PC-3 (cell line): Measurements from ENCODE around the gene ECHS1. TPM values are rescaled to one million over a fixed set of nuclear protein-coding genes. Genes with fewer than 3 reads are reported as not detected.
A peak's percentile ranks its signal among the peaks of the same experiment; 100 is the strongest.
"Not testable (repeated sequence)": the region's sequence is repeated elsewhere in the genome, so short reads cannot be mapped to it uniquely, and the experiment has no call there.

Source experiments
- ATAC-seq: fragments of 200-7000 bp; cut with Tn5 transposase; 2 replicates; pipeline ENCODE4 v1.9.1; 2020; ENCODE audit warnings: mild to moderate bottlenecking, moderate library complexity
- BruUV-seq: library from RNA; stranded (reverse); fragments of 400-500 nt; replicated peaks from 2 replicates; lab custom pipeline; 2021; lab: Mats Ljungman, UMichigan
- CTCF ChIA-PET: fragments of 300-600 bp; sonication (Branson Sonifier 250); formaldehyde crosslinking; loops from one replicate; lab custom pipeline; 2022; ENCODE audit warnings: antibody characterized with exemption; lab: Charles Lee
- POLR2A ChIA-PET: fragments of 300-600 bp; sonication (Branson Sonifier 250); formaldehyde crosslinking; loops from one replicate; lab custom pipeline; 2022; ENCODE audit warnings: antibody characterized with exemption; ENCODE audit not compliant: unreplicated experiment; lab: Charles Lee
- DNase-seq: peaks from one replicate; pipeline ENCODE4 v3.0.0-alpha.2; 2015
- H2AFZ ChIP-seq: fragments of 300-600 bp; sonication (generic); 2 replicates; pipeline ENCODE4 v1.6.0; 2016; ENCODE audit warnings: antibody characterized with exemption, low read length
- H3F3A ChIP-seq: fragments of 300-600 bp; sonication (generic); one replicate; pipeline ENCODE4 v1.6.0; 2017; ENCODE audit warnings: antibody characterized with exemption, low read length, control low read depth, mild to moderate bottlenecking; ENCODE audit not compliant: unreplicated experiment
- H3K27ac ChIP-seq: fragments of 300-600 bp; sonication (generic); 2 replicates; pipeline ENCODE4 v1.5.1; 2016; ENCODE audit warnings: mild to moderate bottlenecking, low read length
- H3K27me3 ChIP-seq: fragments of 300-600 bp; sonication (generic); 2 replicates; pipeline ENCODE4 v1.6.1; 2016; ENCODE audit warnings: low read length, mixed read lengths
- H3K36me3 ChIP-seq: fragments of 300-600 bp; sonication (generic); 2 replicates; pipeline ENCODE4 v1.6.1; 2016; ENCODE audit warnings: low read depth, mixed run types, low read length, mixed read lengths
- H3K4me1 ChIP-seq: fragments of 300-600 bp; sonication (generic); 2 replicates; pipeline ENCODE4 v1.5.1; 2016; ENCODE audit warnings: low read length; ENCODE audit not compliant: insufficient read depth
- H3K4me2 ChIP-seq: fragments of 300-600 bp; sonication (generic); 2 replicates; pipeline ENCODE4 v1.6.0; 2016; ENCODE audit warnings: low read length
- H3K4me3 ChIP-seq: fragments of 300-600 bp; sonication (generic); 2 replicates; pipeline ENCODE4 v1.5.1; 2016; ENCODE audit warnings: mild to moderate bottlenecking, low read length, mixed read lengths
- H3K79me2 ChIP-seq: fragments of 300-600 bp; sonication (generic); 2 replicates; pipeline ENCODE4 v1.6.1; 2017; ENCODE audit warnings: low read length, mixed read lengths
- H3K9ac ChIP-seq: fragments of 300-600 bp; sonication (generic); 2 replicates; pipeline ENCODE4 v1.6.0; 2016; ENCODE audit warnings: mild to moderate bottlenecking, low read length
- H3K9me2 ChIP-seq: fragments of 300-600 bp; sonication (generic); replicated peaks from 2 replicates; pipeline ENCODE4 v1.6.1; 2016; ENCODE audit warnings: mixed run types, low read length, mixed read lengths
- H3K9me3 ChIP-seq: fragments of 300-600 bp; sonication (generic); 2 replicates; pipeline ENCODE4 v1.6.1; 2016; ENCODE audit warnings: low read length, mixed read lengths
- H4K20me1 ChIP-seq: fragments of 300-600 bp; sonication (generic); 2 replicates; pipeline ENCODE4 v1.6.1; 2016; ENCODE audit warnings: low read length, mixed read lengths
- CTCF ChIP-seq: fragments of 300-600 bp; sonication (generic); conservative IDR thresholded peaks from 2 replicates; pipeline ENCODE4 v1.5.1; 2017; ENCODE audit warnings: antibody characterized with exemption, low read depth, mild to moderate bottlenecking, low read length
- EZH2 ChIP-seq: fragments of 300-600 bp; sonication (generic); IDR thresholded peaks from one replicate; pipeline ENCODE4 v1.6.1; 2017; ENCODE audit warnings: antibody characterized with exemption, mild to moderate bottlenecking, low read length; ENCODE audit not compliant: unreplicated experiment
- EZH2phosphoT487 ChIP-seq: fragments of 300-600 bp; sonication (generic); IDR thresholded peaks from 2 replicates; pipeline ENCODE4 v1.6.1; 2018; ENCODE audit warnings: mild to moderate bottlenecking, antibody characterized with exemption, low read length, borderline replicate concordance
- intact Hi-C: fragments of 100-400 bp; cut with micrococcal nuclease; formaldehyde crosslinking; loops from 2 replicates; pipeline ENCODE4 v1.9.0; 2023
- total RNA-seq: library from RNA; depleted of rRNA; stranded (reverse); fragments of >200 nt; gene quantifications from 2 replicates; pipeline ENCODE4 v1.2.3, GENCODE V29; 2014

The ECHS1 gene
- total RNA-seq, 1 experiment from 2014 or later, result 120 TPM

- H4K20me1 ChIP-seq, result no peaks in the 10 kb centered on the region
- TF ChIP-seq CTCF (no peak), EZH2 (no peak), EZH2phosphoT487 (no peak)
- DNase-seq, result no peak
- peaks cover 8% of the 10 kb centered on the region; the same call in 1 of the 2 replicates for H3K79me2 ChIP-seq
- peak overlapping the region; percentile 70 for H3K4me2 ChIP-seq
- peaks cover 3% of the 10 kb centered on the region; the same call in 1 of the 2 replicates for H3K4me1 ChIP-seq
- no TSS peak for BruUV-seq
- intact Hi-C loops, result no loop called here
- H3K9me3 ChIP-seq, result no peaks in the 10 kb centered on the region
- no peak overlapping the region for H3K27ac ChIP-seq
- CTCF ChIA-PET, result no interaction called here
- H3F3A ChIP-seq, result no peaks in the 10 kb centered on the region
- H3K9me2 ChIP-seq, result no peaks in the 10 kb centered on the region
- POLR2A ChIA-PET, result no interaction called here
- H3K4me3 ChIP-seq, result peak overlapping the region; percentile 58
- H3K27me3 ChIP-seq, result no peaks in the 10 kb centered on the region
- no peak overlapping the region for H3K9ac ChIP-seq
- no peak for ATAC-seq
- H2AFZ ChIP-seq, result no peak overlapping the region
- H3K36me3 ChIP-seq, result peaks cover 7% of the 10 kb centered on the region; the same call in 1 of the 2 replicates
Observed at GRCh38 chr10:133372507-133372906, 647 bp downstream of the ECHS1 start.

GRCh38 chr10:133370030-133370786, 2.9 kb downstream of the ECHS1 start:
- Histone ChIP-seq H3K4me1 (peaks cover 3% of the 10 kb centered on the region; the same call in 1 of the 2 replicates), H3K9me3 (no peaks in the 10 kb centered on the region), H3K79me2 (peaks cover 8% of the 10 kb centered on the region; the same call in 1 of the 2 replicates), H3K9ac (no peak overlapping the region), H3K4me3 (no peak overlapping the region), H2AFZ (no peak overlapping the region), H3K27ac (no peak overlapping the region), H4K20me1 (no peaks in the 10 kb centered on the region), H3K4me2 (no peak overlapping the region), H3F3A (no peaks in the 10 kb centered on the region), H3K27me3 (no peaks in the 10 kb centered on the region), H3K36me3 (peaks cover 14% of the 10 kb centered on the region; the same call in 1 of the 2 replicates), H3K9me2 (no peaks in the 10 kb centered on the region)
- no peak for DNase-seq
- POLR2A ChIA-PET, result no interaction called here
- CTCF ChIA-PET, result no interaction called here
- intact Hi-C loops, result no loop called here
- TF ChIP-seq CTCF (no peak), EZH2phosphoT487 (no peak), EZH2 (no peak)
- ATAC-seq, result no peak
- BruUV-seq, result TSS peak; percentile 16

DNA sequence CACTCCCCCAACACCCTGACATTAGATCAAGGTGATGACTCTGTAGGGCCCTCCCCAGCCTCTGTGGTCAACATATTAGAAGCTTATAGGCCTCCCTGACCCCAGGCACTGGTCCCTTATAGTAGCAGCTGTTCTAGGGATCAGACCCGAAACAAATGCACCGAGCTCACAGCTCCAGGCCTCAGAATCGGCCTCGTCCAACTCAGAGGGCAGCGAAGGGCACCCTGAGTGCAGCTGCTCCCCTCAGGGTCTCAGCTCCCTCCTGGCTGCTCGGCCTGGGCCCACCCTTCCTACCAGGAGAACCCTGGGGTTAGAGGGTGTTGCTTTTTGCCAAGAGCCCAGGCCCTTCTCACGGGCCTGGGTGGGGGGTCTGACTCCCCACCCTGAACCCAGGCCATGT, 5.0 kb downstream of the ECHS1 start:
- CTCF ChIA-PET, result no interaction called here
- H3K36me3 ChIP-seq, result peaks cover 19% of the 10 kb centered on the region; the same call in 1 of the 2 replicates
- H3K9me3 ChIP-seq, result no peaks in the 10 kb centered on the region
- peaks cover 8% of the 10 kb centered on the region; the same call in 1 of the 2 replicates for H3K79me2 ChIP-seq
- no peak overlapping the region for H3K9ac ChIP-seq
- H3K4me1 ChIP-seq, result no peaks in the 10 kb centered on the region
- BruUV-seq, result no TSS peak
- H3K4me2 ChIP-seq, result no peak overlapping the region
- ATAC-seq (no peak), DNase-seq (no peak)
- no peak overlapping the region for H3K4me3 ChIP-seq
- H3K27ac ChIP-seq, result no peak overlapping the region
- H2AFZ ChIP-seq, result no peak overlapping the region
- intact Hi-C loops, result no loop called here
- H3K9me2 ChIP-seq, result no peaks in the 10 kb centered on the region
- TF ChIP-seq CTCF (no peak), EZH2phosphoT487 (no peak), EZH2 (no peak)
- no peaks in the 10 kb centered on the region for H3F3A ChIP-seq
- POLR2A ChIA-PET, result no interaction called here
- no peaks in the 10 kb centered on the region for H4K20me1 ChIP-seq
- no peaks in the 10 kb centered on the region for H3K27me3 ChIP-seq

- POLR2A ChIA-PET, H3K4me1 ChIP-seq, intact Hi-C loops, H3K9me3 ChIP-seq, ATAC-seq, BruUV-seq, H3K4me3 ChIP-seq, H3F3A ChIP-seq, H2AFZ ChIP-seq, H3K9ac ChIP-seq, CTCF ChIA-PET, H3K4me2 ChIP-seq, H3K27me3 ChIP-seq, H3K79me2 ChIP-seq, H4K20me1 ChIP-seq, H3K9me2 ChIP-seq, DNase-seq, H3K27ac ChIP-seq: not testable (repeated sequence)
- H3K36me3 ChIP-seq, result peaks cover 19% of the 10 kb centered on the region; the same call in 1 of the 2 replicates
Observed at GRCh38 chr10:133367461-133367860, 5.7 kb downstream of the ECHS1 start.
